ENCODE data around the gene WIF1. TPM values are rescaled to one million over a fixed set of nuclear protein-coding genes. Genes with fewer than 3 reads are reported as not detected.

WIF1 gene
- total and polyA plus RNA-seq, 8 donors: 42.5 to 311 (median 214) TPM

DNA sequence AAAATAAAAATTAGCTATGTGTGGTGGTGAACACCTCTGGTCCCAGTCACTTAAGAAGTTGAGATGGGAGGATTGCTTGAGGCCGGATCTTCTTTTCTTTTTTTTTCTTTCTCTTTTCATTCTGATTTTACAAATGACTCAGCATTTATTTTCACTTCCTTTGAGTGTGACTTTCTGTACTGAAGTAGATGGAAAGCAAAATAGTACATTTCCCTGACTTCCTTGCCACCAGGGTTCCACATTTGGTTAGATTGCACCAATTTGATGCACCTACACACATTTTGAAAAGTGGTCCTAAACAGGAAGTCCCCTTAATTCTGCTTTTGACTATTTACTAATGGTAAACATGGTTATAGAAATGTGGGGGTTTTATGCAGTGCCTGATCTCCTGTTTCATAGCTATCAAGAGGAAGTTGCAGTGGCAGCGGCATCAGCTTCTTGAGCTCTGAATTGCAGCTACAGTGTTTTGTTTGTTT, 35.3 kb upstream of the WIF1 start:
- H3K27ac ChIP-seq: peak overlapping the region in 1 of 2 donors; percentile 77
- TF ChIP-seq, protein P1, sequence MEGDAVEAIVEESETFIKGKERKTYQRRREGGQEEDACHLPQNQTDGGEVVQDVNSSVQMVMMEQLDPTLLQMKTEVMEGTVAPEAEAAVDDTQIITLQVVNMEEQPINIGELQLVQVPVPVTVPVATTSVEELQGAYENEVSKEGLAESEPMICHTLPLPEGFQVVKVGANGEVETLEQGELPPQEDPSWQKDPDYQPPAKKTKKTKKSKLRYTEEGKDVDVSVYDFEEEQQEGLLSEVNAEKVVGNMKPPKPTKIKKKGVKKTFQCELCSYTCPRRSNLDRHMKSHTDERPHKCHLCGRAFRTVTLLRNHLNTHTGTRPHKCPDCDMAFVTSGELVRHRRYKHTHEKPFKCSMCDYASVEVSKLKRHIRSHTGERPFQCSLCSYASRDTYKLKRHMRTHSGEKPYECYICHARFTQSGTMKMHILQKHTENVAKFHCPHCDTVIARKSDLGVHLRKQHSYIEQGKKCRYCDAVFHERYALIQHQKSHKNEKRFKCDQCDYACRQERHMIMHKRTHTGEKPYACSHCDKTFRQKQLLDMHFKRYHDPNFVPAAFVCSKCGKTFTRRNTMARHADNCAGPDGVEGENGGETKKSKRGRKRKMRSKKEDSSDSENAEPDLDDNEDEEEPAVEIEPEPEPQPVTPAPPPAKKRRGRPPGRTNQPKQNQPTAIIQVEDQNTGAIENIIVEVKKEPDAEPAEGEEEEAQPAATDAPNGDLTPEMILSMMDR (IDR thresholded peaks at IDR 0.05): no peak
- no peaks in the 10 kb centered on the region for H3K9me3 ChIP-seq
- peak overlapping the region in 1 of 2 donors; percentile 14 for H3K4me3 ChIP-seq
- H3K27me3 ChIP-seq: no peaks in the 10 kb centered on the region
- no peak for DNase-seq
- no peak for ATAC-seq
- intact Hi-C loops (cut with DNase I): no loop called here
- peaks cover 0 to 12% of the 10 kb centered on the region in 2 donors for H3K4me1 ChIP-seq
- H3K36me3 ChIP-seq: no peaks in the 10 kb centered on the region

DNA sequence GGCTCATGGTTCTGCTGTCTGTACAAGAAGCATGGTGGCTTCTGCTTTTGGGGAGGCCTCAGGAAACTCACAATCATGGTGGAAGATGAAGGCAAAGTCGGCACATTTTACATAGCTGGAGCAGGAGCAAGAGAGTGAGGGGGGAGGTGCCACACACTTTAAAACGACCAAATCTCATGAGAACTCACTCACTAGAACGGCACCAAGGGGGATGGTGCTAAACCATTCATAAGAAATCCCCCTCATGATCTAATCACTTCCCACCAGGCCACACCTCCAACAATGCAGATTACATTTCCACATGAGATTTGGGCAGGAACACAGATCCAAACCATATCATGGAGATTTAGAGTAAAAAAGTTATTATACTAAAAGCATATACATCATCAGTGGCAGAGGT, 34.7 kb upstream of the WIF1 start:
- TF ChIP-seq, protein P1 (IDR thresholded peaks at IDR 0.05): no peak
- Histone ChIP-seq H3K4me3 (no peak overlapping the region), H3K27me3 (no peaks in the 10 kb centered on the region), H3K9me3 (no peaks in the 10 kb centered on the region), H3K36me3 (no peaks in the 10 kb centered on the region), H3K4me1 (peaks cover 0 to 12% of the 10 kb centered on the region in 2 donors), H3K27ac (peak overlapping the region in 1 of 2 donors; percentile 77)
- DNase-seq: no peak
- intact Hi-C loops (cut with DNase I): no loop called here
- no peak for ATAC-seq

DNA sequence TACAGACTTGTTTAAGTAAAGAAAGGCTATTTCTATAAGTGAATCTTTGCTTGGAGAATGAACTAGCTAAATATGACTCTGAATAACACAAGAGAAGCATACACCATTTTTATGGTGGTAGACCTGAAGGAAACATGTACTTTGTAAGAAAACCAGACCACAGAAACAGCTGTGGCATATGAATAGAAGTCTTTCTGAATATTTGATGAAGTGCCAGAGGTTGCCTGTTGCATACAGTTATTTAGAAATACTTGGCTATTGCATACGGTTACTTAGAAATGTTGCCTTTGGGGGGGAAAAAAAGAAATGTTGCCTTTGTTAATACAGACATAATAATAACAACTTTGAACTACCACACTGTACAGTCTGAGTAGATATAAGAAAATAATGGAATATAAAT, 31.5 kb upstream of the WIF1 start:
- Histone ChIP-seq H3K27ac (no peak overlapping the region), H3K36me3 (no peaks in the 10 kb centered on the region), H3K4me1 (peaks cover 0 to 12% of the 10 kb centered on the region in 2 donors), H3K4me3 (no peak overlapping the region), H3K27me3 (no peaks in the 10 kb centered on the region), H3K9me3 (no peaks in the 10 kb centered on the region)
- ATAC-seq: no peak
- TF ChIP-seq, protein P1 (IDR thresholded peaks at IDR 0.05): no peak
- DNase-seq: peak in 2 of 4 donors; percentile 62 to 72
- intact Hi-C loops (cut with DNase I): no loop called here

DNA sequence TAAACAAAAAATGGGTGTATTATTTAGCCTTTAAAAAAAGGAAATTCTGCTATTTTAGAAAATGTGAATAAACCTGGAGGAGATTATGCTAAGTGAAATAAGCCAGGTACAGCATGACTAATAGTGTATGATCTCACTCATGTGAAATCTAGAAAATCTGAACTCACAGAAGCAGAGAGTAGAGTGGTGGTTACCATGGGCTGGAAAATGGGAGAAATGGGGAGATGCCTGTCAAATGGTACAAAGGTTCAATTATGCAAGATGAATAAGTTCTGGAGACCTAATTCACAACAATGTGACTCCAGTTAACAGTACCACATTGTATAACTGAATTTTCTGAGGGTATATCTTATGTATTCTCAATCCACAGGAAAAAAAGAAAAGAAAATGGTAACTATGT, 30.9 kb upstream of the WIF1 start:
- intact Hi-C loops (cut with DNase I): no loop called here

DNA sequence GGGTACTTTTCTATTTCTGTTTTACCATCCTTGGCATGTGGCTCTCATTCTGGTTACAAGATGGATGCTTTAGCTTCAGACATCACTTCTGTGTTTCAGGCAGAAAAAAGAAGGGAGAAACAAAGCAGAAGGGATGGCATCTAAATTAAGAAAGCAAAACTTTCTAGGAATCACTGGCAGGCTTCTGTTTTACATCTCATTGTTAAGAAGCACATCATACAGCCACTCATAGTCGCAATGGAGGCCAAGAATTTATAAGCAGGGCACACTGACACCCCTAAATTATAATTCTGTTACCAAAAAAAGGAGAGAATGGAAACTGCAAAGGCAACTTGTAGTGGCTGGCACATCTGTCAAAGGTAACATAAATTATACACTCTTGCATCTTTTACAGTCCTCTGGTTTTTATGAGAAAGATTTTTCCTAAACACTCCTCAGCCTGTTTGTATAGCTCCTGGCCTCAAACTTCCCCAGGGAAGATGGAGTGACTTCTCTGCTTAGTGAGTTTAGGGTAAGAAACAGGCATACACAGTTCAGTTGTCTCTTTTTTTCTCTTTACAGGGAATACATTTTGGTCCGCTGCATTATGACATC, 26.3 kb upstream of the WIF1 start:
- ATAC-seq (no peak), DNase-seq (no peak)
- Histone ChIP-seq H3K27me3 (no peaks in the 10 kb centered on the region), H3K27ac (no peak overlapping the region), H3K4me1 (no peaks in the 10 kb centered on the region), H3K4me3 (no peak overlapping the region), H3K9me3 (no peaks in the 10 kb centered on the region), H3K36me3 (no peaks in the 10 kb centered on the region)
- TF ChIP-seq, protein P1 (IDR thresholded peaks at IDR 0.05): no peak
- intact Hi-C loops (cut with DNase I): no loop called here

More for the DNA sequence above, 30.9 kb upstream of the WIF1 start:
- ATAC-seq: no peak
- H3K27me3 ChIP-seq: no peaks in the 10 kb centered on the region
- H3K36me3 ChIP-seq: no peaks in the 10 kb centered on the region
- no peak for DNase-seq
- H3K9me3 ChIP-seq: no peaks in the 10 kb centered on the region
- H3K4me1 ChIP-seq: peaks cover 0 to 12% of the 10 kb centered on the region in 2 donors
- no peak overlapping the region for H3K27ac ChIP-seq
- TF ChIP-seq, protein P1 (IDR thresholded peaks at IDR 0.05): no peak
- no peak overlapping the region for H3K4me3 ChIP-seq

Data from left lung (tissue), 10 donors.